Suprapubic skin (tissue), 4 donors: ENCODE data around the gene HM13. TPM values are rescaled to one million over a fixed set of nuclear protein-coding genes. Genes with fewer than 3 reads are reported as not detected.

ENCODE experiments used
- DNase-seq, 2 donors: peaks; one replicate each; pipeline ENCODE4 v3.0.0-alpha.2; 2019; ENCODE audit warnings: low spot score in 2 of 2
- H3K27ac ChIP-seq: fragments of 200-600 bp; sonication (generic); one replicate; pipeline ENCODE4 v1.5.1; 2019
- H3K27me3 ChIP-seq: fragments of 200-600 bp; sonication (generic); one replicate; pipeline ENCODE4 v1.5.1; 2019
- H3K36me3 ChIP-seq: fragments of 200-600 bp; sonication (generic); one replicate; pipeline ENCODE4 v1.5.1; 2019
- H3K4me1 ChIP-seq: fragments of 200-600 bp; sonication (generic); one replicate; pipeline ENCODE4 v1.5.1; 2019
- H3K4me3 ChIP-seq: fragments of 200-600 bp; sonication (generic); one replicate; pipeline ENCODE4 v1.5.1; 2019; ENCODE audit warnings: mild to moderate bottlenecking
- H3K9me3 ChIP-seq: fragments of 200-600 bp; sonication (generic); one replicate; pipeline ENCODE4 v1.5.1; 2019
- CTCF ChIP-seq, 2 donors: fragments of 200-600 bp in 1 of 2; fragments of 450-650 bp in 1 of 2; sonication (generic) in 1 of 2; IDR thresholded peaks; one replicate each; pipeline ENCODE4 v1.5.1; 2016 to 2019; ENCODE audit warnings: antibody characterized with exemption in 2 of 2, mild to moderate bottlenecking in 1 of 2, moderate library complexity in 1 of 2
- EP300 ChIP-seq: sonication (generic); formaldehyde crosslinking; IDR thresholded peaks from one replicate; pipeline ENCODE4 v1.6.1; 2017; ENCODE audit warnings: antibody characterized with exemption
- POLR2A ChIP-seq, 2 donors: fragments of 450-650 bp; IDR thresholded peaks; one replicate each; pipeline ENCODE4 v1.6.1; 2017; ENCODE audit warnings: antibody characterized with exemption in 2 of 2, mild to moderate bottlenecking in 2 of 2, moderate library complexity in 2 of 2
- POLR2AphosphoS5 ChIP-seq, 3 donors: sonication (generic); formaldehyde crosslinking; IDR thresholded peaks; one replicate each; pipeline ENCODE4 v1.6.1; 2017; ENCODE audit warnings: antibody characterized with exemption in 3 of 3
- WGBS: methylation state at CpG from one replicate; pipeline ENCODE4 v1.1.5; 2018; 5-methylcytosine and 5-hydroxymethylcytosine counted together
- total RNA-seq, 4 donors: library from RNA; depleted of rRNA; stranded (reverse); fragments of >200 nt; gene quantifications; one replicate each; pipeline ENCODE4 v1.1.0, GENCODE V29; 2016

Gene HM13
- total RNA-seq, 4 donors from 2014 or later, result 44.3 to 59.7 (median 54.4) TPM

DNA sequence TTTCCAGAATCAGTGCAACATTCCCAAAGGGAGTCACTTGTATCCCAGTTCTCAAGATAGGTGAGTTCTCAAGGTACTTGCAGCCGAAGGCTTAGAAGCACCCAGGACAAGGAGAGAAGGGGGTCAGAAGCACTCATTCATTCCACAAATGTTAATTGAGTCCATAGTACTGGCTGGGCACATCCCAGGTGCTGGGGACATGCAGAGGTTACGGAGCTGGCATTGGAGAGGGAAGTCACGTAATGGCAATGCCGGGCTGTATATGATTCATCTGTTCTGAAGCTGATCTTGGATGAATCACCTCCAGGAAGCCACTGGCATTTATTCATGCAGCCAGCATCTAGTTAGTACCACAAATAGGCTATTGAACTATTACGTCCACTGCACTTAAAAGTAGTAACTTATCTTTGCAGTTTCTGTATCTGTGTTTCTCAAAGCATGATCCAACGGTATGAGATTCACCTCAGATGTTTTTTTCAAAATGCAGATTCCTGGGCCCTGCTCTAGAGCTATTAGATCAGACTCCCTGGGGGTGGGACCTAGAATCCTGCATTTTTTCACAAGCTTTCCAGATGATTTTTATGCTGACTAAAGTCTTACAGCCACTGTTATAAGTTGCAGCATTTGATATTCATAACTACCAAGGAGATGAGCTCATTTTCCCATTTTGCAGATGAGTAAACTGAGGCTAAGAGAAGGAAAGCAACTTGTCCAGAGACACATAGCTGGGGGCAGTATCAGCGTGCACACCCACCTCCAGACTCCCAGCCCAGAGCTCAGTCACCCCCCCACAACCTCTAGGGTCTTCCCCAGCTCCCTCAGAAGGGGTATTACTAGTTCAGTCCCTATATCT is 46.7 kb downstream of the HM13 start:
- Histone ChIP-seq H3K4me1 (peaks cover 36% of the 10 kb centered on the region), H3K27ac (peak overlapping the region; percentile 65), H3K27me3 (no peaks in the 10 kb centered on the region), H3K4me3 (no peak overlapping the region), H3K9me3 (no peaks in the 10 kb centered on the region), H3K36me3 (peaks cover 55% of the 10 kb centered on the region)
- TF ChIP-seq POLR2A (IDR thresholded peaks at IDR 0.05) (no peak), CTCF (IDR thresholded peaks at IDR 0.05) (no peak), EP300 (no peak), POLR2AphosphoS5 (IDR thresholded peaks at IDR 0.05) (no peak)
- WGBS, result 53% methylated on average over 7 of the region's 7 CpGs
- DNase-seq, result no peak

DNA sequence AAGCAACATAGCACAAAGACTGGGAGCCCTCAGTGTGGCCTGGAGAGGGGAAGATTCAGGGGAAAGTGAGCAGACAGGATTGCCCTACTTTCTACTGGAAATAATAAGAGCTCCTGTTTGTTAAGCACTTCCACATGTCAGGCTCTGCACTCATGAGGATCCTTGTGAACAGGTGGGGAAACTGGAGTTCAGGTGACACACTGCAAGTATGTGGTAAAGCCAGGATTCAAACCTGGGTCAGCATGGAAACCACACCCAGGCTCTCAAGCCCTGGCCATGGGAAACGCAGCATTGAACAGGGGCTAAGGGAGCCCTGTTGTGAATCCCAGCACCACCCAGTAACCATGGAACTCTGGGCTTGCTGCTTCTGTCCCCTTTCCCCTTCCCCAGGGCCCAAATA is 48.0 kb downstream of the HM13 start:
- Histone ChIP-seq H3K27me3 (no peaks in the 10 kb centered on the region), H3K36me3 (peaks cover 62% of the 10 kb centered on the region), H3K4me1 (peaks cover 49% of the 10 kb centered on the region), H3K9me3 (no peaks in the 10 kb centered on the region), H3K27ac (no peak overlapping the region), H3K4me3 (no peak overlapping the region)
- 75% methylated on average over 1 of the region's 1 CpG for WGBS
- TF ChIP-seq CTCF (IDR thresholded peaks at IDR 0.05) (no peak), POLR2AphosphoS5 (IDR thresholded peaks at IDR 0.05) (no peak), POLR2A (IDR thresholded peaks at IDR 0.05) (no peak), EP300 (no peak)
- no peak for DNase-seq

DNA sequence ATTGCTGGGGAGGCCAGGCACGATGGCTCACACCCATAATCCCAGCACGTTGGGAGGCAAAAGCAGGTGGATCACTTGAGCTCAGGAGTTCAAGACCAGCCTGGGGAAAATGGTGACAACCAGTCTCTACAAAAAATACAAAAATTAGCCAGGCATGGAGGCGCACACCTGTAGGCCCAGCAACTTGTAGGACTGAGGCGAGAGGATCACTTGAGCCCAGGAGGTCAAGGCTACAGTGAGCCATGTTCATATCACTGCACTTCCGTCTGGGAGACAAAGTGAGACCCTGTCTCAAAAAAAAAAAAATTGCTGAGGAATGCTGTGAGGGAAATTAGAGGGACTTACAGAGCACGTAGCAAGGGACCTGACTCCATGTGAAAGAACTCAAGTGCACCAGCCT is 50.0 kb downstream of the HM13 start:
- Histone ChIP-seq H3K36me3 (peaks cover 70% of the 10 kb centered on the region), H3K9me3 (no peaks in the 10 kb centered on the region), H3K27me3 (no peaks in the 10 kb centered on the region), H3K4me3 (no peak overlapping the region), H3K27ac (no peak overlapping the region), H3K4me1 (peaks cover 70% of the 10 kb centered on the region)
- TF ChIP-seq EP300 (no peak), CTCF (IDR thresholded peaks at IDR 0.05) (no peak), POLR2AphosphoS5 (IDR thresholded peaks at IDR 0.05) (no peak), POLR2A (IDR thresholded peaks at IDR 0.05) (no peak)
- 86% methylated on average over 6 of the region's 6 CpGs for WGBS
- no peak for DNase-seq

DNA sequence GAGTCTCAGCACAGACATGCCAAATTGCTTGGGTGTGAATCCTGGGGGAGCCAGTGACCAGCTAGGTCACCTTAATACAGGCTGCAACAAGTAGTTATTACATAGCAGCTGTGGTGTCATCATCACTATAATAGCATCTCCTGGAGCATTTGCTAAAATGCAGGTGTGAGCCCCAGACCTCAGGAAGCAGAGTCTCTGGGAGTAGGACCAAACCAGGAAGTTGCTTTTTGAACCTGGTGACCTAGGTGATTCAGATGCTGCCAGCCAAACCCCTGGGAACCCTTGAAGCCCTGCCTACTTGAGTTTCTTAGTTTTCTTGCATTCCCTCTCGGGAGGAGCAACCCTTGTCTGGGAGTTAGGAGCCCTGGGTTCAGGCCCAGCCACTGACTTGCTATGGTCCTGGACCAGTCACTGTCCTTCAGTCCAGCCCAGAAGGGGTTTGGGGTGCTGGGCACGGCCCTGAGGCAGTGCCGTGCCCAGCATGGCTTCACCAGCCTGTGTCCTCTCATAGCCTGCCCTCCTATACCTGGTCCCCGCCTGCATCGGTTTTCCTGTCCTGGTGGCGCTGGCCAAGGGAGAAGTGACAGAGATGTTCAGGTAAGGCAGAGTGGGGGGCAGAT is 51.6 kb downstream of the HM13 start:
- no peaks in the 10 kb centered on the region for H3K27me3 ChIP-seq
- no peak for DNase-seq
- H3K36me3 ChIP-seq, result peaks cover 65% of the 10 kb centered on the region
- no peak overlapping the region for H3K27ac ChIP-seq
- H3K4me3 ChIP-seq, result no peak overlapping the region
- 90% methylated on average over 5 of the region's 6 CpGs for WGBS
- H3K4me1 ChIP-seq, result peaks cover 76% of the 10 kb centered on the region
- TF ChIP-seq POLR2AphosphoS5 (IDR thresholded peaks at IDR 0.05) (no peak), CTCF (IDR thresholded peaks at IDR 0.05) (no peak), EP300 (no peak), POLR2A (IDR thresholded peaks at IDR 0.05) (no peak)
- H3K9me3 ChIP-seq, result no peaks in the 10 kb centered on the region

- no peaks in the 10 kb centered on the region for H3K27me3 ChIP-seq
- H3K4me1 ChIP-seq, result peaks cover 76% of the 10 kb centered on the region
- WGBS, result 57% methylated on average over 1 of the region's 1 CpG
- no peak overlapping the region for H3K27ac ChIP-seq
- H3K4me3 ChIP-seq, result no peak overlapping the region
- peaks cover 61% of the 10 kb centered on the region for H3K36me3 ChIP-seq
- no peaks in the 10 kb centered on the region for H3K9me3 ChIP-seq
- no peak for DNase-seq
- TF ChIP-seq POLR2A (IDR thresholded peaks at IDR 0.05) (no peak), EP300 (no peak), CTCF (IDR thresholded peaks at IDR 0.05) (no peak), POLR2AphosphoS5 (IDR thresholded peaks at IDR 0.05) (no peak)
These were observed 52.0 kb downstream of the HM13 start for GRCh38 chr20:31566319-31566657.
